GM19099 (cell line): ENCODE data around the gene CDK1.

Experiments
- POLR2A ChIP-seq: IDR thresholded peaks from 3 replicates; pipeline ENCODE4 v1.6.1; 2011; ENCODE audit warnings: low read depth; ENCODE audit not compliant: insufficient read length; ENCODE audit errors: extremely low read depth

The CDK1 gene

GRCh38 chr10:60799971-60800650, 21.8 kb downstream of the CDK1 start:
- TF ChIP-seq POLR2A, result no peak

GRCh38 chr10:60800918-60801317, 22.6 kb downstream of the CDK1 start:
- no peak for TF ChIP-seq POLR2A

- no peak for TF ChIP-seq POLR2A
These were observed 23.2 kb downstream of the CDK1 start for GRCh38 chr10:60801522-60801921.

- TF ChIP-seq POLR2A, result no peak
These were observed 25.2 kb downstream of the CDK1 start for GRCh38 chr10:60803433-60803832.

GRCh38 chr10:60803865-60804264, 25.6 kb downstream of the CDK1 start:
- no peak for TF ChIP-seq POLR2A

- TF ChIP-seq POLR2A, result no peak
These were observed 28.6 kb downstream of the CDK1 start for GRCh38 chr10:60806921-60807320.

- no peak for TF ChIP-seq POLR2A
These were observed 29.2 kb downstream of the CDK1 start for GRCh38 chr10:60807499-60807898.

- no peak for TF ChIP-seq POLR2A
These were observed 29.8 kb downstream of the CDK1 start for GRCh38 chr10:60808036-60808435.

GRCh38 chr10:60809157-60809556, 30.9 kb downstream of the CDK1 start:
- no peak for TF ChIP-seq POLR2A

- no peak for TF ChIP-seq POLR2A
These were observed 32.3 kb downstream of the CDK1 start for GRCh38 chr10:60810437-60811182.

- no peak for TF ChIP-seq POLR2A
These were observed 38.5 kb downstream of the CDK1 start for GRCh38 chr10:60816628-60817397.

- TF ChIP-seq POLR2A, result no peak
These were observed 39.1 kb downstream of the CDK1 start for GRCh38 chr10:60817398-60817805.

GRCh38 chr10:60818134-60818770, 40.0 kb downstream of the CDK1 start:
- TF ChIP-seq POLR2A, result no peak

- TF ChIP-seq POLR2A, result no peak
These were observed 41.0 kb downstream of the CDK1 start for GRCh38 chr10:60819271-60819670.

GRCh38 chr10:60820093-60820754, 41.9 kb downstream of the CDK1 start:
- no peak for TF ChIP-seq POLR2A
